HEK293 (cell line): ENCODE data around the gene SCYL1.

Source experiments
- KLF1 ChIP-seq: fragments of 450-650 bp; formaldehyde crosslinking; IDR thresholded peaks from 2 replicates; pipeline ENCODE4 v1.5.1; 2016; ENCODE audit warnings: missing biosample characterization, missing genetic modification characterization
- KLF16 ChIP-seq: fragments of 450-650 bp; formaldehyde crosslinking; IDR thresholded peaks from 2 replicates; pipeline ENCODE4 v1.5.1; 2017; ENCODE audit warnings: missing biosample characterization, missing genetic modification characterization
- KLF9 ChIP-seq: fragments of 450-650 bp; formaldehyde crosslinking; IDR thresholded peaks from 2 replicates; pipeline ENCODE4 v1.5.1; 2016; ENCODE audit warnings: missing biosample characterization, missing genetic modification characterization, low read depth
- ZNF140 ChIP-seq: fragments of 450-650 bp; formaldehyde crosslinking; IDR thresholded peaks from 2 replicates; pipeline ENCODE4 v1.5.1; 2016; ENCODE audit warnings: missing biosample characterization, missing genetic modification characterization
- ZNF24 ChIP-seq: fragments of 450-650 bp; formaldehyde crosslinking; IDR thresholded peaks from 2 replicates; pipeline ENCODE4 v1.5.1; 2016; ENCODE audit warnings: missing biosample characterization, missing genetic modification characterization
- ZNF274 ChIP-seq, 2 experiments: fragments of 200-500 bp in 1 of 2; fragments of 450-650 bp in 1 of 2; sonication (Bioruptor generic) in 1 of 2; formaldehyde crosslinking in 1 of 2; IDR thresholded peaks; 2 replicates each; pipeline versions ENCODE4 v1.5.1 to v1.6.1; 2014 to 2016; ENCODE audit warnings: borderline replicate concordance in 1 of 2, inconsistent platforms in 1 of 2, low read length in 1 of 2, missing biosample characterization in 1 of 2, missing genetic modification characterization in 1 of 2
- ZNF658 ChIP-seq: fragments of 450-650 bp; formaldehyde crosslinking; IDR thresholded peaks from 2 replicates; pipeline ENCODE4; 2016; ENCODE audit warnings: missing biosample characterization, missing genetic modification characterization
- TF ChIP-seq, protein P1 (sequence below): sonication (generic); formaldehyde crosslinking; IDR thresholded peaks from 2 replicates; pipeline ENCODE4 v1.8.1; 2022; ENCODE audit warnings: mild to moderate bottlenecking, moderate library complexity, missing genetic modification reagents
- TF ChIP-seq, protein P2 (sequence below): fragments of 450-650 bp; formaldehyde crosslinking; IDR thresholded peaks from 2 replicates; pipeline ENCODE4 v1.5.1; 2016; ENCODE audit warnings: missing biosample characterization, missing genetic modification characterization
- TF ChIP-seq, protein P3 (sequence below): fragments of 450-650 bp; formaldehyde crosslinking; IDR thresholded peaks from 2 replicates; pipeline ENCODE4 v1.5.1; 2016; ENCODE audit warnings: missing biosample characterization, missing genetic modification characterization
- TF ChIP-seq, protein P4 (sequence below): fragments of 450-650 bp; formaldehyde crosslinking; conservative IDR thresholded peaks from 2 replicates; pipeline ENCODE4 v1.5.1; 2016; ENCODE audit warnings: low read depth, missing biosample characterization, missing genetic modification characterization

DNA sequence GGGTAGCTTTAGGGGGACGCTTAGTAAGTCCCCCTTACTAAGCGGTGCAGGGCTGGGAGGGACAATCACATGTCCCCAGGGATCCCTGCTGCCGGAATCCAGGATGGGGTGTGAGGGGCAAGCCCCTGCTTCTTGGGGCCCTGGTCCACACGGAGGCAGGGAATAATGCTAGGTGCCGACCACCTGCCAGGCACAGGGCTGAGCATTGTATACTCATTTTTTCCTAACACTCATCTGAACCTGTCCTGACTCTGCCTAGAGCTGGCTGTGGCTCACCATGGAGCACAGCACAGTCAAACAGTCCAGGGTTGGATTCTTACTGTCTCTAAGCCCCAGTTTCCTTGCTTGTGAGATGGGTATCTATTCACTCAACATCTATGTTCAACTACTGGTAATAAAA lies 34.7 kb downstream of the SCYL1 start:
- no peak for TF ChIP-seq KLF16 (tag by site-specific recombination)
- TF ChIP-seq KLF1 = no peak
- TF ChIP-seq, protein P1, sequence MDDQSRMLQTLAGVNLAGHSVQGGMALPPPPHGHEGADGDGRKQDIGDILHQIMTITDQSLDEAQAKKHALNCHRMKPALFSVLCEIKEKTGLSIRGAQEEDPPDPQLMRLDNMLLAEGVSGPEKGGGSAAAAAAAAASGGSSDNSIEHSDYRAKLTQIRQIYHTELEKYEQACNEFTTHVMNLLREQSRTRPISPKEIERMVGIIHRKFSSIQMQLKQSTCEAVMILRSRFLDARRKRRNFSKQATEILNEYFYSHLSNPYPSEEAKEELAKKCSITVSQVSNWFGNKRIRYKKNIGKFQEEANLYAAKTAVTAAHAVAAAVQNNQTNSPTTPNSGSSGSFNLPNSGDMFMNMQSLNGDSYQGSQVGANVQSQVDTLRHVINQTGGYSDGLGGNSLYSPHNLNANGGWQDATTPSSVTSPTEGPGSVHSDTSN (CRISPR knock-in tag) = no peak
- no peak for TF ChIP-seq ZNF24 (tag by site-specific recombination)
- no peak for TF ChIP-seq ZNF140 (tag by site-specific recombination)
- TF ChIP-seq, protein P2, sequence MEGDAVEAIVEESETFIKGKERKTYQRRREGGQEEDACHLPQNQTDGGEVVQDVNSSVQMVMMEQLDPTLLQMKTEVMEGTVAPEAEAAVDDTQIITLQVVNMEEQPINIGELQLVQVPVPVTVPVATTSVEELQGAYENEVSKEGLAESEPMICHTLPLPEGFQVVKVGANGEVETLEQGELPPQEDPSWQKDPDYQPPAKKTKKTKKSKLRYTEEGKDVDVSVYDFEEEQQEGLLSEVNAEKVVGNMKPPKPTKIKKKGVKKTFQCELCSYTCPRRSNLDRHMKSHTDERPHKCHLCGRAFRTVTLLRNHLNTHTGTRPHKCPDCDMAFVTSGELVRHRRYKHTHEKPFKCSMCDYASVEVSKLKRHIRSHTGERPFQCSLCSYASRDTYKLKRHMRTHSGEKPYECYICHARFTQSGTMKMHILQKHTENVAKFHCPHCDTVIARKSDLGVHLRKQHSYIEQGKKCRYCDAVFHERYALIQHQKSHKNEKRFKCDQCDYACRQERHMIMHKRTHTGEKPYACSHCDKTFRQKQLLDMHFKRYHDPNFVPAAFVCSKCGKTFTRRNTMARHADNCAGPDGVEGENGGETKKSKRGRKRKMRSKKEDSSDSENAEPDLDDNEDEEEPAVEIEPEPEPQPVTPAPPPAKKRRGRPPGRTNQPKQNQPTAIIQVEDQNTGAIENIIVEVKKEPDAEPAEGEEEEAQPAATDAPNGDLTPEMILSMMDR = no peak
- TF ChIP-seq, protein P3, sequence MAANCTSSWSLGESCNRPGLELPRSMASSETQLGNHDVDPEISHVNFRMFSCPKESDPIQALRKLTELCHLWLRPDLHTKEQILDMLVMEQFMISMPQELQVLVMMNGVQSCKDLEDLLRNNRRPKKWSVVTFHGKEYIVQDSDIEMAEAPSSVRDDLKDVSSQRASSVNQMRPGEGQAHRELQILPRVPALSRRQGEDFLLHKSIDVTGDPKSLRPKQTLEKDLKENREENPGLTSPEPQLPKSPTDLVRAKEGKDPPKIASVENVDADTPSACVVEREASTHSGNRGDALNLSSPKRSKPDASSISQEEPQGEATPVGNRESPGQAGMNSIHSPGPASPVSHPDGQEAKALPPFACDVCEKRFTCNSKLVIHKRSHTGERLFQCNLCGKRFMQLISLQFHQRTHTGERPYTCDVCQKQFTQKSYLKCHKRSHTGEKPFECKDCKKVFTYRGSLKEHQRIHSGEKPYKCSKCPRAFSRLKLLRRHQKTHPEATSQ (tag by site-specific recombination) = no peak
- TF ChIP-seq, protein P4, sequence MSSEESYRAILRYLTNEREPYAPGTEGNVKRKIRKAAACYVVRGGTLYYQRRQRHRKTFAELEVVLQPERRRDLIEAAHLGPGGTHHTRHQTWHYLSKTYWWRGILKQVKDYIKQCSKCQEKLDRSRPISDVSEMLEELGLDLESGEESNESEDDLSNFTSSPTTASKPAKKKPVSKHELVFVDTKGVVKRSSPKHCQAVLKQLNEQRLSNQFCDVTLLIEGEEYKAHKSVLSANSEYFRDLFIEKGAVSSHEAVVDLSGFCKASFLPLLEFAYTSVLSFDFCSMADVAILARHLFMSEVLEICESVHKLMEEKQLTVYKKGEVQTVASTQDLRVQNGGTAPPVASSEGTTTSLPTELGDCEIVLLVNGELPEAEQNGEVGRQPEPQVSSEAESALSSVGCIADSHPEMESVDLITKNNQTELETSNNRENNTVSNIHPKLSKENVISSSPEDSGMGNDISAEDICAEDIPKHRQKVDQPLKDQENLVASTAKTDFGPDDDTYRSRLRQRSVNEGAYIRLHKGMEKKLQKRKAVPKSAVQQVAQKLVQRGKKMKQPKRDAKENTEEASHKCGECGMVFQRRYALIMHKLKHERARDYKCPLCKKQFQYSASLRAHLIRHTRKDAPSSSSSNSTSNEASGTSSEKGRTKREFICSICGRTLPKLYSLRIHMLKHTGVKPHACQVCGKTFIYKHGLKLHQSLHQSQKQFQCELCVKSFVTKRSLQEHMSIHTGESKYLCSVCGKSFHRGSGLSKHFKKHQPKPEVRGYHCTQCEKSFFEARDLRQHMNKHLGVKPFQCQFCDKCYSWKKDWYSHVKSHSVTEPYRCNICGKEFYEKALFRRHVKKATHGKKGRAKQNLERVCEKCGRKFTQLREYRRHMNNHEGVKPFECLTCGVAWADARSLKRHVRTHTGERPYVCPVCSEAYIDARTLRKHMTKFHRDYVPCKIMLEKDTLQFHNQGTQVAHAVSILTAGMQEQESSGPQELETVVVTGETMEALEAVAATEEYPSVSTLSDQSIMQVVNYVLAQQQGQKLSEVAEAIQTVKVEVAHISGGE = no peak
- TF ChIP-seq ZNF658 (tag by site-specific recombination) = no peak
- TF ChIP-seq KLF9 (tag by site-specific recombination) = no peak
- TF ChIP-seq ZNF274 (IDR thresholded peaks at IDR 0.05; ENCODE audit: low read length) = no peak
- TF ChIP-seq ZNF274 (tag by site-specific recombination; IDR thresholded peaks at IDR 0.05; ENCODE audit: borderline replicate concordance) = no peak
